GM19239 (cell line): ENCODE measurements around the gene CACNA1I.

ENCODE experiments used
- DNase-seq: peaks from one replicate; pipeline ENCODE4 v3.0.0; 2011; ENCODE audit warnings: low spot score; ENCODE audit not compliant: insufficient read length
- FAIRE-seq: peaks from 2 replicates; lab custom pipeline; 2011; peaks lifted over from hg19 to GRCh38; lab: Jason Lieb, UNC

Gene CACNA1I

DNA sequence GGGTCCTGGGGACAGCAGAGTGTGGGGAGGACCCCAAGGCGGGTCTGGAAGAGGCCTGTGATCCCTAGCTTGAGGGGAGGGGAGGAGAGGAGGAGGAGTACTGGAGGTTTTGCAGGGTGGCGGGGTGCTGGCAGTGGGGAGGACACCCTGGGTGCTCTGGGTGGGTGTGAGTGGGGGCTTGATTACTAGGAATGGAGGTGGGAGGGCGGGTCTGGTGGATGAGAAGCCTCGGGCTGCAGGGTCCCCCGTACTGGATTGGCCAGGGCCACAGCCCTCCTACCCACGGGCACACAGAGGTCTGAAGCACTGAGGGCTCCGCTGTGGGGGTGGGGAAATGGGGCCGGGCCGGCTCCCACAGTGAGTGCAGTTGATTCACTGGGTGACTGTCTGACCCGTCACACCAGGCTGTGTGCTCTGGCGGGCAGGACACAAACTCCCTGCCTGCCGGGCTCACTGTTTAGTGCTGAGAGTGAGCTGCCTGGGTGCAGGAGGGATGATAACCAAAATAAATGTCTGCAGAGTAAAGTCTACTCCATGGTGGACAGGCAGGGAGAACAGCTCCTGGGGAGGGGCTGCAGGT, 114.2 kb downstream of the CACNA1I start:
- FAIRE-seq: no peak
- DNase-seq: no peak

DNA sequence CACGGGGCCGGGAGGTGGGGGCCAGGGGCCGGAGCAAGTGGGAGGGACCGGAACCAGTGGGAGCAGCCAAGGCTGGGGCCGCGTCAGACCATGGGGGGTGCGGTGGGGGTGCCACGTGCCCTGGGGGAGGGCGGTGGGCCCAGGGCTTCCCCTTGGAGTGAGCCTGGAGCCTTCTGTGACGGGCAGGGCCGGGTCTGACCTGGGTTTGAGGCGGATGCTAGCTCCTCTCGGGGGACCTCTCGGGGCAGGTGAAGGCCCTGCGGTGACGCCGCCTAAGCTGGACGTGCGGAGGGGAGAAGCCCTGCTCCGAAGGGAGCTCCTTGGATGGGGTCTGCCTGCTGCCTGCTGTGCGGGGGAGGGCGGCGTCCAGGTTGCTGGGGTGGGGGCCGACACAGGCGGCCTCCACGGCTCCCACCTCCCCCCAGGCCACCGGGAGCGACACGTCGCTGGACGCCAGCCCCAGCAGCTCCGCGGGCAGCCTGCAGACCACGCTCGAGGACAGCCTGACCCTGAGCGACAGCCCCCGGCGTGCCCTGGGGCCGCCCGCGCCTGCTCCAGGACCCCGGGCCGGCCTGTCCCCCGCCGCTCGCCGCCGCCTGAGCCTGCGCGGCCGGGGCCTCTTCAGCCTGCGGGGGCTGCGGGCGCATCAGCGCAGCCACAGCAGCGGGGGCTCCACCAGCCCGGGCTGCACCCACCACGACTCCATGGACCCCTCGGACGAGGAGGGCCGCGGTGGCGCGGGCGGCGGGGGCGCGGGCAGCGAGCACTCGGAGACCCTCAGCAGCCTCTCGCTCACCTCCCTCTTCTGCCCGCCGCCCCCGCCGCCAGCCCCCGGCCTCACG, 115.0 kb downstream of the CACNA1I start:
- no peak for FAIRE-seq

DNA sequence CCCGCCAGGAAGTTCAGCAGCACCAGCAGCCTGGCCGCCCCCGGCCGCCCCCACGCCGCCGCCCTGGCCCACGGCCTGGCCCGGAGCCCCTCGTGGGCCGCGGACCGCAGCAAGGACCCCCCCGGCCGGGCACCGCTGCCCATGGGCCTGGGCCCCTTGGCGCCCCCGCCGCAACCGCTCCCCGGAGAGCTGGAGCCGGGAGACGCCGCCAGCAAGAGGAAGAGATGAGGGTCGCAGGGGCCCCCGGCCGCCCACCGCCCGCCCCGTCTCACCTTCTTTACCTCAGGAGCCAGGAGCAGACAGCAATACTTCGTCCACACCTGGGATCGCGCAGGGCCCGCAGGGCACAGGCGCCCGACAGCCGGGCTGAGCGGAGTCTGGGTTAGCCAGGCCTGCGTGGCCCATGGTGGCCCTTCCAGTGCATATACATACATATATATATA, 115.6 kb downstream of the CACNA1I start:
- FAIRE-seq: no peak
- DNase-seq: no peak

More for the DNA sequence above, 115.0 kb downstream of the CACNA1I start:
- DNase-seq: no peak

DNA sequence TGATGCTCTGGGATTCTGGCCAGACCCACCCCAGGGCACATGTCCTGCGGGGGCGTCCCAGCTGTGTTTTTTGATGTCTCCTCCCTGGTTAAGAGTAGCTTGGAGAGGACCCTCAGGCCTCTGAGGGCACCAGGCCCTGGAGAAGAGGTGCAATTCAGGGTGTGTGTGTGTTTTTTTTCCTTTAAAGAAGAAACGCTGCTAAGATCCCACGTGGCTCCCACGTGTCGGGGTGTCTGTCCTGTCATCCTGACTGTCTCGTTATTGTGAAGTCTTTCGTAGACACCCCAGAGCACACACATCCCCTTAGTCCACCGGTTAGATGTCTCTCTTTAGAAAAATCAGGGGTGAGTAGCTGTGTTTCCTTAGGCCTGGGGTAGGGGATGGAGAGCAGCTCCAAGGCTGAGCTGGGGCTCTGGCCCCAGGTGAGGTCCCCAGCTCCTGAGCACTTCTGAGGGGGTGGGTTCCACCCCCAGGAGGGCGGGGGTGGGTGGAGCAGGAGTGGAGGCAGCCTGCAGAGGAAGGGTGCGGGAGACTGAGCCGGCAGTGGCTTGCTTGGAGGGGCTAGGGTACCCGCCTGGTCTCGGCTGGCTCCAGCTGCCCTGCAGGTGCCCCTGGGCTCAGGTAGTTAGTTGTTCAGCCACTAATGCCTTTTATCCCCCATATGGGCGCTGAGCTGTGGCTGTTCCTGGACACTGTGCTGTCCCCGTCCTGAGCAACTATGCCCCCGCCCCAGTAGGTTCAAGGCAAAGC, 116.4 kb downstream of the CACNA1I start:
- no peak for FAIRE-seq

DNA sequence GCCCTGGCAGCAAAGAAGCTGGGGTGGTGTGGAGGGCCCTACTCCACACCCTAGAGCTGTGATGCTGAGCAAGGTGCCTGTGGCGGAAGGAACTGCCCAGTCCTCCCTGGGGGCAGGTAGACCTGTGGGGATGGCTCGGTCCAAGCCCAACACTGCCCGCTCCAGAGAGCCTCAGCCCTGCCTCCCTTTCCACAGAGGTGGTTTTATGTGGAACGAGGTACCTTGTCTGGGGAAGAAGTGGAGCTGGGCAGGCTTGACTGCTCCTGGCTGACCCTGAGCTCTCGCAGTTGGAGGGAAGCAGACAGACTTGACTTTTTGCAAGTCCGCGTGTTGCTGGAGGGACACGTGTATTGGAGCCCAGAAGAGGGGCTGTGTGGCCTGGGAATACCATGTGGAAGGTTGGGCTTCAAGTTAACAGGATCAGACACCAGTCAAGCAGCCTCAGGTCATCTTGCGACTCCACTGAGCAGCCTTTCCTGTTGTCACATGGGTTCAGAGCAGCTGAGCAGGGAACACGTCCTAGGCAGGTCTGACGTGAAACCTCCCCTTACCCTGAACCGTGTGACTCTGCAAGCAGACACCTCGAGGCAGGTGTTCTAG, 117.7 kb downstream of the CACNA1I start:
- DNase-seq: no peak
- FAIRE-seq: no peak

More for the DNA sequence above, 116.4 kb downstream of the CACNA1I start:
- no peak for DNase-seq

DNA sequence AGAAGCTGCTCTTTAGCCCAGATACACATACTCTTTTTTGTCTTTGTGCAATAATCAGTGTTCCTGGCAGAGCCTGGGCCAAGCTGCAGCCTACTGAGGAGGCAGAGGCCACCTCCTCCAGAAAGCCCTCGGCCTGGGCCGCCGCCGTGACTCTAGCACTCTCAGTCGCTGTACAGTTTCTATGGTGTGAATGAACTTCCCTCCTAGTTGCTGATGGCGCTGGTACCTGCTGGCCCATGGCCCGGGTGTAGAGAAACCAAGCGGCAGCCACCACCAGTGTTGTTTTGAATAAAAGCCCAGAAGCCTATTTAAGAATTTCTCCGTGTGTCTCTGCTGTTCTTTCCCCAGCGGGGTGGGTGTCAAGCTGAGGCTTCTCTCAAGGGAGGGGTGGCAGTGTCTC, 118.9 kb downstream of the CACNA1I start:
- DNase-seq (no peak), FAIRE-seq (no peak)

DNA sequence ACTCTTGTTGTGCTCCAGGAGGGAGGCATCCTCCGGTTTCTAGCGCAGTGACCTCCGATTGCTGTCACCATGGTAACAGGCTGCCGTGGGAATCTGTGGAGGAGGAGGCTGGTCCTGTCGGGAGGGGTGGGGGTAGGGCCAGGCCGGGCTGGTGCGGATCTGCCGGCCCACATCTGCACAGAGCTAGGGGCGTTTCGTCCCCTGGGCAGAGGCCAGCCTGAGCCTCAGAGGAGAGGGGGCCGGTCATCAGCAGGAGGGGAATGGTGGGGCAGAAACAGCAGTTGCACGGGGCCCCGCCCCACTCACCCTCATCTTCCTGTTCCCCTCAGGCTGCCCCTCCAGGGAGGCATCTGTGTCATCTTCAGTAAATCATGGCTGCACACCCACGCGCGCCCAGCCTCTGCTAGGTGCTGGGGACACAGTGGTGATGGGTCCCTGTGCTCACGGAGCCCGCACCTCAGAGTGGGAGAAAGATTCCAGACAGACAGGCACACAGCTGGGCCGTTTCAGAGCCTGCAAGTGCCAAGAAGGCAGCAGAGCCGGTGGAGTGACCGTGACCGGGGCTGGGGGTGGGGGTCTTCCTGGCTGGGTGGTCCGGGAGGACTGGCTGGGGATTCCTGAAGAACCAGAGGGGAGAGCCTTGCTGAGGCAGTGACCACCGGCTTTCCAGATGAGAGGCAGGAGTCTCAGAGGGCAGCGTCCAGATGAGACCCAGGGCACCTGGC, 120.5 kb downstream of the CACNA1I start:
- no peak for DNase-seq

DNA sequence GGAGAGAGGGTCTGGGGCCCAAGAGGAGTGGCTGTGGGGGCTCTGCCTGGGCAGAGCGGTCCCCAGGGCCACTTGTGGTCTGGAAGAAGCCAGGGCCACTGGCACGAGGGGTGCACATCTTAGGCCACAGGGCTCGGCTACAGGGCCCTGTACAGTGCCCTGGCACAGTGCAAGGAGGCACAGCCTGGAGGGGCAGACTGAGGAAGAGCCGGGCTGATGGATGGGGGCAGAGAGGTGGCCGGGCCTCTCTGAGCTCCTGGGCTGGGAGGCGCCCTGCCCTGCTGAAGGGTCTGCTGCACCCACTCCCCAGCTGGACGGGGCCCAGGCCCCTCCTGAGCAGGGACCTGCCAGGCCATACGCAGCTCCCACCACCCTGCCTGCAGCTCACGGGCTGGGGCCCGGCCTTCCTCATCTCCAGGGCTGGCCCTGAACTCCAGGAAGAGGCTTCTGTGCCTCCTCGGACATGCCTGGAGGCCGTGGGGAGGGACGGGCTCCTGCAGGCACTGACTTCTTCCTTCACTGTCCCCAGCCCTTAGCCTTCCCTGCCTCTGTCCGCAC, 123.5 kb downstream of the CACNA1I start:
- DNase-seq (no peak), FAIRE-seq (no peak)

More for the DNA sequence above, 120.5 kb downstream of the CACNA1I start:
- no peak for FAIRE-seq

DNA sequence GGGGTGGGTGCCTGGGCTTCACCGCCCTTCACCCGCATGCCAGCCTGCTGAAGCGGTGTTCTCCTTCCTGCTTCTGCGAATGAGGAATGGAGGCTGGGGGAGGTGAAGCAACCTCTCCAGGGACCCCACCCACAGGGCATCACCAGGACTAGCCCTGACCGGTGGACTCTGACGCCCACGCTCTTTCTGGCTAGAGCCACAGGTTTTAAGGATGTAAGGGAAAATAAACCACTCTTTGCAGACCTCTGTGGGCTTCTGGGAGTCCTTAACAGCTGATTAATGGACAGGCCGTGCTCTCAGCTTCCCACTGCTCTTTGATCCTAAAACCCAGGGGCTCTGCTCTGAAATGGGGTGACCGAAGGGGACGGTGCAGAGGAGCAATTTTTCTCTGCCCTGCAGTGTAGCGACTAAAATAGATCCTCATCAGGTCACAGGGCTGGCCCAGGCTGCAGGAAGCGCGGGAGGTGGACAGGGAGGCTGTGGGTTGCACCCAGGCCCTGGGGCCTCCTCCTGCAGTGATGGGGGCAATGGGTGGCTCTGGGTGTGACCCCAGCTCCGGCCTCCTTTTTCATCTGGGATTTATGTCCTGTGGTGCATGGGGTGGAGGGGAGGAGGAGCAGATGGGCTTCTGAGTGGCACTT, 127.4 kb downstream of the CACNA1I start:
- FAIRE-seq (no peak), DNase-seq (no peak)

DNA sequence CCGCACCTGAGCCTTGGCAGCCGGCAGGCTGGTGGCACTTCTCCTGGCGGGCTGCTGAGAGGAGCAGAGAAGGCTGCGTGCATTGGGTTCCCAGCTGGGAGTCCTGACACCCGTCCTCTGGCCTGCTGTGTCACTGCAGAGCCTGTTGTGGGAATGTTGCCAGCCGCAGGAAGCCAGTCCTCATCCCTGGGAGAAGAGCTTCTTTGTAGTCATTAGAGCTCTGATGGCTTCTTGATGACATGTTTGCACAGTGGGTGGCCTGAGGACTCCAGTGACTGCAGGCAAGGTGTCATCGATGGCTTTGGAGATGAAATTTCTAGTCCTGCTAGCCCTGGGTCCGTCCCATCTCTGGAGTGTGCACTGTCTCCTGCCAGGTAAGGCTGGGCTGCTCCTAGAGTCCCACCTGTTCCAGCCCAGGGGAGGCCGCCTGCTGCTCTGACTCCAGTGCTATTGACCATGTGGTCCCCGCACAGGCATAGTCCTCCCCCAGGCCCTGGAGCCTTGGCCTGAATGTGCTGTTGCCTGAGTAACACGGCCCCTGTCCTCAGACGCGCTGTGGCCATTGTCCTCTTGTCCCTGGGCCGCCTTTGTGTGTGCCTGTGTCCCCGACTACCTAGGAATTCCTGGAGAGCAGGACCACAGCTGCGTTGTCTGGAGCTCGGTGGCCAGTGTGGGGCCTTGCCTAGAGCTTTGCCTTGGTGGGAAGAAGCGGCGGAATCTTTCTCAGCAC, 129.2 kb downstream of the CACNA1I start:
- DNase-seq (no peak), FAIRE-seq (no peak)

DNA sequence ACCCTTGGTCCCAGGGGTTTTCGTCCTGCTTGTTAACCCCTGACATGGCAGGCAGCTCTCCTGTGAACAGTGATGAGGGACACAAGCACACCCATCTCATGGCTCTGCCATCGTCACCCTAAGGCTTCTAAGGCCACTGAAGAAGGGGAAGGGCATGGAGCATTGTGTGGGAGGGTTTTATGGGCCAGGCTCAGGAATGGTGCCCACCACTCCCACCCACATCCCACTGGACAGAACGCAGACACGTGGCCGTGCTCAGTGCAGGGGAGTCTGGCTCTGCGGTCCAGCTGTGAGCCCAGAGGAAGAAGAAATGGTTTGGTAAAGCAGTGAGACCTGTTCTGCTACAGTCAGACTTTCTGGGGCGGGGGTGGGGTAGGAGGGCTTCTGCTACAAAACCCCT, 130.0 kb downstream of the CACNA1I start:
- FAIRE-seq: no peak

DNA sequence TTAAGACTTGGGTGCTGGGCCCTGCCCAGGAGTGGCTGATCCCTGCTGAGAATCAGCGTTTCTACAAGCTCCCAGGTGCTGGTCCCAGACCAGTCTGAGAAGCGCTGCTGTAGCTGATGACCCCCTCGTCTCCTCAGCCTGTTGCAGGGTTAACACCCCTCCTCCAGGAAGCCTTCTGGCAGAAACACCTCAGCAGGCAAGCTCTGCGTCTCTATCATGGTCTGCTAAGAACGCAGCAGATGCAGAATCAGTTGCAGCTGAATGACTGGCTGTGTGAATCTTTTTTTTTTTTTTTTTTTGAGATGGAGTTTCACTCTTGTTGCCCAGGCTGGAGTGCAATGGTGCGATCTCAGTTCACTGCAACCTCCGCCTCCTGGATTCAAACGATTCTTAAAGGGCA, 132.5 kb downstream of the CACNA1I start:
- DNase-seq (no peak), FAIRE-seq (no peak)

More for the DNA sequence above, 130.0 kb downstream of the CACNA1I start:
- no peak for DNase-seq

DNA sequence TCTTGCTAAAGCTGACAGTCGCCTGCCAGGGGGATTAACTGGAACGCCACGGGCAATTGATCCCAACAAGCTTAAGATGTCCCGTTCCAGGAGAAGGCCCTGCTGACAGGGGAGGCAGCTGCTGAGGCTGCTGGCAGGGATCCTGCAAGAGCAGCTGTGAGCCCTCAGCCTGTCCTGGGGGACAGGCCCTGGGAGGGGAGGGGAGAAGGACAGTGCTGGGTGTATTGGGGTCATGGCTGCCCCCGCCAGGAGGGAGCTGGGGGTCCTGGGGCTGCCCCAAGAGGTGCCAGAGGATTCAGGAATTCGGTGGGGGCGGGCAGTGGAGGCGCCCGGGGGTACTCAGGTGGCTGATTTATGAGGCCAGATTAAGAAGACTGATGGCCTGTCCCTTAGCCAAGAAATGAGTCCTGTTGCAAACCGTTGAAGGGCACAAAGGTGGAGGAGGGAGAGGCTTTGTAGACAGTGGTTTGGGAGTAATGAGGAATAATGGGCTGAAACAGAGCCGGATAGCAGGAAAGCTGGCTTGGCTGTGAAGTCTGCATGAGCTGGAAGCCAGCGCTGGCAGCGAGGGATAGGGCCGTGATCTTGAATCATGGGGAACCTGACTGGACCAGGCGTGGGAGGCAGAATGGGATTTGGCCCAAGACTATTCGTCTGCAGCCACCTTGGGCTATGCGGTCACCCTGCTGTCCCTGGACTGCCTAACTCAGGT, 133.5 kb downstream of the CACNA1I start:
- no peak for FAIRE-seq

DNA sequence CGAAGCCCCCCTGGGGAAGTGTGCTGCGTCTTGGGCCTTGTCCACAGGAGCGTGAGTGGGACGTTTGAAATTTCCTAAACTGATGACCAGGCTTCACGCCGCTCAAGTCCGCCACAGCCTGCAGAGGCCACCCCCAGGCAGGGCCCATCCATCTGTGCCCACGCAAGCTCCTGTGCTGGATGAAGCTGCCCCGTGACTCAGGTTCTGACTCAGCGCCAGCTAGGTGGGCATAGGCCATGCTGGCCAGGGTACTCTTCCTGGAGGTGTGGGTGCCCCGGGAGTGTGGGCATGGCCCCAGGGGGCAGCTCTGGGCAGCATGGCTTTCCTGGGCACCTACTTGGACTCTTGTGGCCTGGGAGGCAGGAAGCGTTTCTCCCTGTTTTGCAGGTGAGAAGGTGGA, 134.8 kb downstream of the CACNA1I start:
- DNase-seq (no peak), FAIRE-seq (no peak)

More for the DNA sequence above, 133.5 kb downstream of the CACNA1I start:
- DNase-seq: no peak

DNA sequence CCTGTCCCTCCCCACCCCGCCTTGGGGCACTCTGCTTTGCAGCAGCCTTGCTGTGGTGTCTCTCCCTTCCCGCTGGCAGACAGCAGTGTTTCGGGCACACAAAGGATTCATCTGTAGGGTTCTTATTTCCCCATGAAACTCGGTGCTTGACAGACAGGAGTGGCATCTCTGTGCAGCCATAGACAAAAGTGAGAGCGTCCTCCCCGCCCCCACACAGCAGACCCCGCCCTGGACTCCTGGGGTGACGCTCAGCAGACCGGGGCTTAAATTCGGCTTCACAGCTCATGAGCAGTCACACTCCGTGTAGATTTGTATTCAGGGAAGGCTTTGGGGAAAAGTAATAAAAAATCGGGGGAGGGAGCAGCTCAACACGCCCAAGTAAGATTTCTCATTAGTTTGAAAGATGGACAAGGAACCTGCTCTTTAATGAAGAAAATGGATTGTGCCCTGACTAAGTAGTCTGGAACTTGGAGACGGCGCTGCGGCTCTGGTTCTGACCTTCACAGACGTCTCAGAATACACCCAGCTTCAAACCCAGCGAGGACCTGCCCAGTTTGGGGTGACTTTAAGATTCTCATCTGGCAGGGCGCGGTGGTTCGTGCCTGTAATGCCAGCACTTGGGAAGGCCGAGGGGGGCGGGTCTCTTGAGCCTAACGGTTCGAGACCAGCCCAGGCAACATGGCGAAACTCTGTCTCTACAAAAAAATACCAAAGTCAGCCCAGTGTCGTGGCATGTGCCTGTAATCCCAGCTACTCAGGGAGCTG, 136.0 kb downstream of the CACNA1I start:
- FAIRE-seq (no peak), DNase-seq (no peak)

DNA sequence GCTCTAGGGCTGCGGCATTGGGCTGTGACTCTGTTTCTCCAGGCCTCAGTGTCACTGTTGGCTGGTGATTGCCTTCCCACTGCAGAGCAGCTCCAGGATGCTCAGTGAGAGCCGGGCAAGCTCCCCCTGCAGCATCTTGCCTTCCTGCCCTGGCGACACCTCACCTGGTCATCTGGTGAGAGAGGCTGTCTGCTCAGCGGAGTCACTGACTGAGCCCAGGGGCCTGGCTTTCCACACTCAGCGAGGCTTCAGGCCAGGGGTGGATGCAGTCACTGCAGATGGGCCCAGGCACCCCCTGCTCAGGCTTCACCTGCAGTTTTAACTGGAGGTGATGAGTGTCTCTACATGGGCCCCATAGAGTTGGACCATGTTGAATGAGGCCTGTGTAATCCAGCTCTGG, 136.8 kb downstream of the CACNA1I start:
- DNase-seq: no peak
- no peak for FAIRE-seq

DNA sequence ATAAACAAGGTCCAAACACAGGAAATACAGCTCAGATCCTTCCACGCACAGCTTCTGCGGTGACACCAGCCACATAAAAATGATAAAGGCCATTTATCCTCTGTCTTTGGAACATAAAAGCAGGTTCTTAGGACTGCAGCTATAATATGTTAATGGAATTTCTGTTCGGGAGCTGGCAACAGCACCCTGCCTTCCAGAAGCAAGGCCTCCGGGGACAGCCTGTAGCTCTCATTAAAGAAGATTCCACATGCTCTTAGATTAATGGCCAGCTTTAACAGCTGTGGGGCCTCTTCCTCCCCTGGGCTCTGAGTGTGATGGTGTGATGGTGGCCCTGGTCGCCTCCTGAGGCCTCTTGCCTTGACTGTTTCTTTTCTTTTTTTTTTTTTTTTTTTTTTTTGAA, 137.3 kb downstream of the CACNA1I start:
- FAIRE-seq (no peak), DNase-seq (no peak)
